Measurements from ENCODE around the gene TMEM147.

DNA sequence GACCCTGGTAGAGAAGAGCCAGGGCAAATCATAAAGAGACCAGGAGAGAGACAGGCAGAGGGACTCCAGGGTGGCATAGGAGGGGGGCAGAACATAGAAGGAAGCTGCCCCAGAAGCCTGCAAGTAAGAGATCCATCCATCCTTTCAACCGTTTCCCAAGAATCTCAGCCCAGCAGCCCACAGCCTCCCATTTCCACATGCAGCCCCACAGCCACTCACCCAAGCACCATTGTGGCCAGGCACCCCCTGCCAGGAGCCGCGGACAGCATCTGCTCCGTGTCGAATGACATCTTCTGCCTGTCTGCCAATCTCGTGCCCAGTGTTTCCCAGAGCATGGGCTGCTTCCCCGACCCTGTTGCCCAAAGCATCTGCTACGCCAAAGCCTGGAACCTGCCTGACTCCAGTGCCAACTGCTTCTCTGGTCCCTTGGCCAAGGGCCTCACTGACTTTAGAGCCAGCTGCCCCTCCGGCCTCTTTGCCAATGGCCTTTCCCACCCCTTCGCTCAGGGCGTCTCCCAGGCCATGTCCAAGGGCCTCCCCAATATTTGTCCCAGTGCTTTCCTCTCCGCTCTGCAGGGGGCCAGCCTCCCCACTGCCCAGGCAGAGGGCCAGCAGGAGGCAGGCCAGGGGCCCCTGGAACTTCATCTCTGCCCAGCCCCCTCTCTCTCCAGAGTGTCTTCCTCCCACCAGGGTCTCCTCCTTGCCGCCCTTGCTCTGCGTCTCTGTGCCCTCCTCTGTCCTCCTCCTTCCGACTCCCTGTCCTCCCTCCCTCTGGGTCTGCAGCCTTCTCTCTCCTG is 32.4 kb upstream of the TMEM147 start:
- TF ChIP-seq, protein P1, sequence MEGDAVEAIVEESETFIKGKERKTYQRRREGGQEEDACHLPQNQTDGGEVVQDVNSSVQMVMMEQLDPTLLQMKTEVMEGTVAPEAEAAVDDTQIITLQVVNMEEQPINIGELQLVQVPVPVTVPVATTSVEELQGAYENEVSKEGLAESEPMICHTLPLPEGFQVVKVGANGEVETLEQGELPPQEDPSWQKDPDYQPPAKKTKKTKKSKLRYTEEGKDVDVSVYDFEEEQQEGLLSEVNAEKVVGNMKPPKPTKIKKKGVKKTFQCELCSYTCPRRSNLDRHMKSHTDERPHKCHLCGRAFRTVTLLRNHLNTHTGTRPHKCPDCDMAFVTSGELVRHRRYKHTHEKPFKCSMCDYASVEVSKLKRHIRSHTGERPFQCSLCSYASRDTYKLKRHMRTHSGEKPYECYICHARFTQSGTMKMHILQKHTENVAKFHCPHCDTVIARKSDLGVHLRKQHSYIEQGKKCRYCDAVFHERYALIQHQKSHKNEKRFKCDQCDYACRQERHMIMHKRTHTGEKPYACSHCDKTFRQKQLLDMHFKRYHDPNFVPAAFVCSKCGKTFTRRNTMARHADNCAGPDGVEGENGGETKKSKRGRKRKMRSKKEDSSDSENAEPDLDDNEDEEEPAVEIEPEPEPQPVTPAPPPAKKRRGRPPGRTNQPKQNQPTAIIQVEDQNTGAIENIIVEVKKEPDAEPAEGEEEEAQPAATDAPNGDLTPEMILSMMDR (IDR thresholded peaks at IDR 0.05 in 4 of 5, conservative IDR thresholded peaks at IDR 0.05 in 1 of 5): no peak
- TF ChIP-seq POLR2A (IDR thresholded peaks at IDR 0.05): no peak

Data from gastrocnemius medialis (tissue), 4 donors.